DND-41 (cell line): ENCODE data around the gene IGSF9.

ENCODE experiments used
- ATAC-seq: fragments of 200-7000 bp; cut with Tn5 transposase; 3 replicates; pipeline ENCODE4 v1.9.1; 2021; ENCODE audit warnings: low read depth; ENCODE audit not compliant: insufficient read depth
- DNase-seq: peaks from one replicate; pipeline ENCODE4 v3.0.0-alpha.2; 2020
- H2AFZ ChIP-seq: 2 replicates; pipeline ENCODE4 v1.6.0; 2012; ENCODE audit warnings: low read depth, low read length
- H3K27ac ChIP-seq: 2 replicates; pipeline ENCODE4 v1.5.1; 2012; ENCODE audit warnings: low read length, inconsistent platforms
- H3K27me3 ChIP-seq: fragments of 200-600 bp; sonication (generic); 2 replicates; pipeline ENCODE4 v1.6.0; 2012; ENCODE audit warnings: low read length, mild to moderate bottlenecking, inconsistent platforms; ENCODE audit not compliant: insufficient read depth, poor library complexity
- H3K36me3 ChIP-seq: 2 replicates; pipeline ENCODE4 v1.5.1; 2012; ENCODE audit warnings: low read length, inconsistent platforms; ENCODE audit not compliant: insufficient read depth
- H3K4me1 ChIP-seq: 2 replicates; pipeline ENCODE4 v1.5.1; 2012; ENCODE audit warnings: mild to moderate bottlenecking, low read length; ENCODE audit not compliant: insufficient read depth
- H3K4me2 ChIP-seq: 2 replicates; pipeline ENCODE4 v1.6.0; 2012; ENCODE audit warnings: mild to moderate bottlenecking, moderate library complexity, low read length, inconsistent platforms; ENCODE audit not compliant: insufficient read depth
- H3K4me3 ChIP-seq, 2 experiments: fragments of 200-600 bp in 1 of 2; shearing (Covaris generic) in 1 of 2; 2 replicates each; pipeline ENCODE4 v1.5.1; 2012 to 2016; ENCODE audit warnings: inconsistent platforms in 2 of 2, low read length in 2 of 2, mild to moderate bottlenecking in 2 of 2, low read depth in 1 of 2, moderate library complexity in 1 of 2
- H3K79me2 ChIP-seq: 2 replicates; pipeline ENCODE4 v1.6.0; 2012; ENCODE audit warnings: low read length, inconsistent platforms; ENCODE audit not compliant: insufficient read depth
- H3K9ac ChIP-seq: 2 replicates; pipeline ENCODE4 v1.6.0; 2012; ENCODE audit warnings: low read depth, mild to moderate bottlenecking, inconsistent platforms, low read length, moderate library complexity
- H3K9me3 ChIP-seq: 2 replicates; pipeline ENCODE4 v1.5.1; 2012; ENCODE audit warnings: low read length, moderate library complexity, mild to moderate bottlenecking, inconsistent platforms; ENCODE audit not compliant: insufficient read depth, severe bottlenecking
- H4K20me1 ChIP-seq: 2 replicates; pipeline ENCODE4 v1.6.0; 2012; ENCODE audit warnings: low read length; ENCODE audit not compliant: insufficient read depth
- CTCF ChIP-seq: IDR thresholded peaks from 2 replicates; pipeline ENCODE4 v1.5.1; 2012; ENCODE audit warnings: borderline replicate concordance, low read length, moderate library complexity, mild to moderate bottlenecking; ENCODE audit not compliant: poor library complexity, severe bottlenecking; ENCODE audit errors: extremely low read depth
- EZH2 ChIP-seq: IDR thresholded peaks from 3 replicates; pipeline ENCODE4 v1.6.1; 2012; ENCODE audit warnings: borderline replicate concordance, low read depth, mild to moderate bottlenecking, moderate library complexity, low read length, inconsistent platforms; ENCODE audit not compliant: severe bottlenecking

IGSF9 gene

GRCh38 chr1:159930216-159930615, 15.2 kb downstream of the IGSF9 start:
- Histone ChIP-seq H3K4me3 (no peak overlapping the region), H3K27me3 (peaks cover 3% of the 10 kb centered on the region), H3K36me3 (no peaks in the 10 kb centered on the region), H3K4me1 (peaks cover 11% of the 10 kb centered on the region), H3K79me2 (no peaks in the 10 kb centered on the region), H3K27ac (no peak overlapping the region), H4K20me1 (no peaks in the 10 kb centered on the region), H3K9ac (no peak overlapping the region), H3K4me2 (no peak overlapping the region), H3K9me3 (no peaks in the 10 kb centered on the region), H2AFZ (no peak overlapping the region)
- no peak for TF ChIP-seq EZH2
- TF ChIP-seq CTCF: no peak
- DNase-seq (no peak), ATAC-seq (no peak)

- H3K4me3 ChIP-seq: no peak overlapping the region
These were observed 16.0 kb downstream of the IGSF9 start for GRCh38 chr1:159929155-159930051.

GRCh38 chr1:159928491-159929050, 16.8 kb downstream of the IGSF9 start:
- H3K4me1 ChIP-seq: peaks cover 28% of the 10 kb centered on the region
- H3K4me3 ChIP-seq: no peak overlapping the region
- peaks cover 3% of the 10 kb centered on the region for H3K27me3 ChIP-seq
- TF ChIP-seq EZH2 (no peak), CTCF (no peak)
- no peak overlapping the region for H3K9ac ChIP-seq
- no peak overlapping the region for H3K27ac ChIP-seq
- no peak for ATAC-seq
- no peak for DNase-seq
- H2AFZ ChIP-seq: no peak overlapping the region
- H3K9me3 ChIP-seq: no peaks in the 10 kb centered on the region
- peaks cover 16% of the 10 kb centered on the region for H3K79me2 ChIP-seq
- H4K20me1 ChIP-seq: peaks cover 8% of the 10 kb centered on the region; the same call in 1 of the 2 replicates
- H3K4me2 ChIP-seq: no peak overlapping the region
- no peaks in the 10 kb centered on the region for H3K36me3 ChIP-seq

More at GRCh38 chr1:159929155-159930051, 16.0 kb downstream of the IGSF9 start:
- no peak for ATAC-seq
- no peak for DNase-seq
- Histone ChIP-seq H3K4me2 (no peak overlapping the region), H3K79me2 (peaks cover 7% of the 10 kb centered on the region), H3K9ac (no peak overlapping the region), H3K9me3 (no peaks in the 10 kb centered on the region), H3K36me3 (no peaks in the 10 kb centered on the region), H4K20me1 (no peaks in the 10 kb centered on the region), H2AFZ (no peak overlapping the region), H3K4me1 (peaks cover 19% of the 10 kb centered on the region), H3K27me3 (peaks cover 3% of the 10 kb centered on the region), H3K27ac (no peak overlapping the region)
- no peak for TF ChIP-seq EZH2
- TF ChIP-seq CTCF: no peak
